G401.6 (cell line): Measurements from ENCODE around the gene TMBIM4.
"Not testable (repeated sequence)": the region's sequence is repeated elsewhere in the genome, so short reads cannot be mapped to it uniquely, and the experiment has no call there.

Experiments
- FAIRE-seq: peaks from 2 replicates; lab custom pipeline; 2012; peaks lifted over from hg19 to GRCh38; lab: Jason Lieb, UNC

TMBIM4 gene

DNA sequence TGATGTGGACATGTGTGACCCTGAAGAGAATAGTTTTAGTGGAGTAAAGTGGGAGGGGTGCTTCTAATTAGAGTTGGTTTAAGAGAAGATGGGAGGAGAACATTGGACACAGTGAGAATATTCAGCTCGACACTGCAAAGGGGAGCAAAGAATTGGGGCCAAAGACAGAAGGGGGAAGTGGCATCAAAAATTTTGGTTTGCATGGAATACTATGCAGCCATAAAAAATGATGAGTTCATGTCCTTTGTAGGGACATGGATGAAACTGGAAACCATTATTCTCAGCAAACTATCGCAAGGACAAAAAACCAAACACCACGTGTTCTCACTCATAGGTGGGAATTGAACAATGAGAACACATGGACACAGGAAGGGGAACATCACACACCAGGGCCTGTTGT is 15.0 kb upstream of the TMBIM4 start:
- FAIRE-seq: not testable (repeated sequence)

DNA sequence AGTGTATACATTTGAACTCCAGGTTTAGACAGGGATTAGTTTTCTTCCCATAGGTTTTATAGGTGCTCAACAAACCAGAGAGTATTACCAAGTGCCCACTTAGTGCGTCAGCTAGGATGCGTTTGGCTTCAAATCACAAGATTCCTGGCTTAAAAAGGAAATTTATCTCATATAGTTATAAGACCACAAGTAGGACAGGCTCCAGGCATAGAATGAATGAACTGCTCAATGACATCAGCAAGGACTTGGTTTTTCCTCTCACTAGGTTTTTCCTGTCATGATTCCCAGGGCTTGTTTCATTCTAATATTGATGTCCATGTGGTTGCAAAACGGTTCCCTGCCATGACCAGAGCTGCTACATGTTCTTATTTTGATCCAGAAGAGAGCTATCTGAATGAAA is 13.2 kb upstream of the TMBIM4 start:
- no peak for FAIRE-seq

- peak; percentile 50 for FAIRE-seq
These were observed 6.5 kb upstream of the TMBIM4 start for GRCh38 chr12:66176105-66176900.

- FAIRE-seq: not testable (repeated sequence)
These were observed 4.9 kb upstream of the TMBIM4 start for GRCh38 chr12:66174391-66175325.

DNA sequence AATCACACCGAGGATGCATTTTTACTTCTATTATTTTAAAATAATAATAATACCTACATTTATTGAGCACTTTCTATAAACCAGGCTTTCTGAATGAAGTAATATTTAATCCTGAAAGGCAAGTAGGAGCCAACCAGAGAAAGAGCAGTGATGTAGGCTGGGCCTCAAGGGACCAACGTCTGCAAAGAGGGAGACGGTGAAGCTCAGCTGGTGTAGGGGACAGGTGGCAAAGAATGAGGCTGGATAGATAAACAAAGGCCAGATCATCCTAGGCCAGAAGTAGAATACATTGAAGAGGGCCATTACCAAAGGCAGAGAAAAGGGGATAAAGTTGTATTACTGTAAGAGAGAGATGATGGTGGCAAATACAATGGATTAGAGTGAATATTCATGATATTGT is 810 bp upstream of the TMBIM4 start:
- FAIRE-seq: no peak

DNA sequence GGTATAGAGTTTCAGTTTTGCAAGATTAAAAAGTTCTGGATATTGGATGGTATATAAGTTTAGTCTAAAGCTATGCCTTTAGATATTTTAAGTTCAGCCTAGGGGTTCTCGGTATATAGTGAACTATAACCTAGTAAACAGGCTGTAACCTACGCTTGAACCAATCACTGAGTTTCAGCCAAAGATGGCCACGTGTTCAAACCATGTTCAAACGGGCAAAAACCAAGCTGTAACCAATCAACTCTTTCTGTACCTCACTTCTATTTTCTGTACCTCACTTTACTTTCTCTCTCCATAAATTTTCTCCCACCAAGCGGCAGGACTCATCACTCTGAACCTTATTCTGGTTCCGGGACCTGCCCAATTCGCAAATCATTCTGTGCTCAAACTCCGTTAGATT is 1.4 kb downstream of the TMBIM4 start:
- no peak for FAIRE-seq

GRCh38 chr12:66166561-66166960 is 3.2 kb downstream of the TMBIM4 start:
- no peak for FAIRE-seq

- no peak for FAIRE-seq
These were observed 4.7 kb downstream of the TMBIM4 start for GRCh38 chr12:66165141-66165540.

DNA sequence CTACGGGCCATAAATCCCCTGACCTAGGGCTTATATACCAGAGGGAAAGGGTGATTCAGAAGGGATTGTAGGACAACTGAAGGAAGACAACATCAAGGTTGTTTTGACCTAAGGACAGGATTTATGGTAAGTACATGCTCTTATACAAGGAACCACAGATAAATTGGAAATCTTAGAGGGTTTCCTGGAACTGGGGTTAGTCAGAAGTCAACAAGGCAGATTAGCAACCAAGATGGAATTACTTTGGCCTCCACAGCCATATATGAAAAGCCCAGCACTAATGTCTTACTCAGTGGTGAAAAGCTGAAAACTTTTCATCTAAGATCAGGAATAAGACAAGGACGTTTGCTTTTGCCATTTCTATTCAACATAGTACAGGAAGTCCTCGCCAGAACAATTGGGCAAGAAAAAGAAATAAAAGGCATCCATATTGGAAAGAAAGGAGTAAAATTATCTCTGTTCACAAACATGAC is 5.4 kb downstream of the TMBIM4 start:
- no peak for FAIRE-seq

- no peak for FAIRE-seq
These were observed 6.5 kb downstream of the TMBIM4 start for GRCh38 chr12:66163289-66163688.

DNA sequence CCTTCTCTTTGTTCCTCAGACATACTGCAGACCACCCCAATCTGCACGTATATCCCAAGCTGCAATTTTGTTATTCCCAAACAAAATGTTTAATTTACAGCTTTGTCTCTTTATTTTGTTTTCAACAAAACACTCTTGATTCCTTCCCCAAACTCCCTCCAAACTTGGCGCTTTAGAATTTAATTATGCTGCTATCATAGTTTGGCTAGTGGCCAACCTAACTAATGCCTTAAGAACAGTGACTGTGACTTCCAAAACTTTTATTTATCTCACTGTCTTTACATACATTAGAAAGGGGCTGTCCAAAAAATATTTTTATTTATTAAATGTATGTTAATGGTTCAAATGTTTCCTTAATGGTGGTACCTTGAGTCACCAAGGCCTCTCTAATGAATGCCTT is 7.1 kb downstream of the TMBIM4 start:
- FAIRE-seq: no peak

- no peak for FAIRE-seq
These were observed 9.1 kb downstream of the TMBIM4 start for GRCh38 chr12:66160704-66161103.

DNA sequence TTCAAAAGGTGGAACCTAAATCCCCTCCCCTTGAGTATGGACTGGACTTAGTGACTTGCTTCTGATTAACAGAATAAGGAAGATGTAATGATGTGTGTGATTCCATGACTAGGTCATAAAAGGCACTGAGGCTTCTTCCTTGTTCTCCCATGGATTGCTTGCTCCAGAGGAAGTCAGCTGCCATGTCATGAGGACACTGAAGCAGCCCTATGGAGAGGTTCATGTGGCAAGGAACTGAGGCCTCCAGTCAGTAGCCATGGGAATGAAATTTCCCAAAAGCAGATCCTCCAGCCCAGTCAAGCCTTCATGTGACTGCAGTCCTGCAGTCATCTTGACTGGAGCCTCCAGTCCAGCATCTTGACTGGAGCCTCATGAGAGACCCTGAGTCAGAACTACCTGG is 10.7 kb downstream of the TMBIM4 start:
- FAIRE-seq: no peak

DNA sequence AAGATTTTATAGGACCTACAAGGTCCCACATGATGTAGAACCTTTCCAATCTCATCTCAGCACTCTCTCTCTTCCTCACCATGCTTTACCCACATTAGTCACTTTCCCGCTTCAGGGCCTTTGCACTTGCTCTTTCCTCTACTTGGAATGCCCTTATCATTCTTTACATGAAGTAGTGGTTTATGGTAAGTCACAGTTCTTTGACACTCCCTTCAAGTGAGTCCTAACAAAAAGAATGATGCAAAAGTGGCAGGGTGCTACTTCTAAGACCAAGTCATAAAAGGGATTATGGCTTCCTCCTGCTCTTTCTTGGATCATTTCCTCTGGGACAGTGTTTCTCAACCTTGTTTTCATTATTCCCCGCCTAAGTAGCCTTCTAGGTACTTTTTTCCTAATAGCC is 13.1 kb downstream of the TMBIM4 start:
- no peak for FAIRE-seq

DNA sequence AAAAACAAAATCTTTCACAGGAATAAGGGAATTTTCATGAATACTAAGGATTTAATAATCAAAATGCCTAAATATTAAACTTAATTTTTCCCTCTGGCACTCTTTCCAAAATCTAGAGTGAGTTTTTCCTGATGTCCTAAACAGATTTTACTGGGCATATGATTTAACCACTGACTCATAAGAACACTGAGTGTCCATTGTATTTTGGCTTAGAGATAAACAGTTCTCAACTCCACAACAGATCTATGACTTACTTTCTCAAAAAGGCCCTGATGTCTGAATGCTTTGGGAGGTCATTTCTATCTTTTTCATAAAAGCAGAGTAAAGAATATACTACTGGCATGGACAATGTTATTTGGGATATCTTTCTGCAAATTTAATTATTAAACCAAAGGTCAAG is 15.0 kb downstream of the TMBIM4 start:
- no peak for FAIRE-seq

DNA sequence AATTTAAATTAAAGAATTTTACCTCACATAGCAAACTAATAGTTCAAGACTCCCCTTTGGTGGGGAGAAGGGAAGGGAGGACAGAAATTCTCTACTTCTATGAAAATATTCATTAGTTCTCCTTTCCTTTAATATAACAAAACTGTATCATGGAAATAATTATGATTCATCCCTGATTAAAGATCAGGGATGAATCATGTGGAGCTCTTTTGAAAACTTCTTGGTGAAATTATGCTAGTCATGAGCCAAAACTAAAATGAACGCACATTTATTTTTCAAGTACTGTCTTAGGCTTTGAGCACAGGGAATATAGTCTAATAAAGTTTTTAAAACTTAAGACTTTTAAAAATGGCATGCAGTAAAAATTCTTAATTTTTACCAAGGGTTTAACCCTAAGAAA is 17.1 kb downstream of the TMBIM4 start:
- peak; percentile 30 for FAIRE-seq

GRCh38 chr12:66149702-66150398 is 19.9 kb downstream of the TMBIM4 start:
- FAIRE-seq: no peak

DNA sequence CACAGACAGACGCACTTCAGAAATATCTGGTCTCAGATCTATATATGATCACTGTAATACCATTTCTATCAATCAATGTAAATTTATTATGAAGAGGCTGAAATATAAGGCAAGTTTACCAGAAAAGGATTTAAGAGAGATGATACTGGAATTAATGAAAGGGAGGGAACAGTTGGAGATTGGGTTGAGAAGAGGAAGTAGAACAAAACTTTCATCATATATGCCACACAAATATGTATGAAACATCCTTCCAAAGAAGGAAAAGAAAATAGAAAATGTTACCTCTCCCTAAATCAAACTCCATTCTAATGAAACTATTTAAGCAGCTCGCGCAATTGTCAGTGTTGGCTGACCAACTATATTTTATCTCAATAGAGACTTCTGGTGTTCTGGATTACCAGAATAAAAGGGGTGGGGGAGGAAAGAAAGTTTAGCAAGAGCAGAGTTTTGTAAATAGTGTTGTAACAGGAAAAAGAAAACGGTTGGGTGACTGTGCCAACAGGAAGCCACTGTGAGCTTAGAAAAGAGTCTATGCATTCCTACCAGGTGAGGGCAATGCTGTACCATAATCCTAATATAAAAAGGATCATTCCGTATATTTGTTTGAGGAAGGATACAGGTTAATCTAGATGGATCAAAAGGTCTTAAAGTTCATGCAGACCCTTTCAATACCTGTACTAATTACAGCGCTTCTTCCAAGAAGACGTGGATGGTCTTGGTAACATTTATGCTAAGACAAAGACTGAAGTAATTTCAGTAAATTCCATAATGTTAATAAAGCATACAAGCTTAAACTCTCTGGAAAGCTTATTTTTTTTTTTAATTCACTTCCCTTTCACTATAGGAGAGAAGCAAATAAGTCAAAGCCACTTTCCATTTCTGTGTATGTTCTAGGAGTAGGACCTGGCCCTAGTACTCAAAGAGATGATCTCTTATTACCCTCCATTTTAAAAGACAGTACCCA is 24.7 kb downstream of the TMBIM4 start:
- FAIRE-seq: peak; percentile 68

GRCh38 chr12:66143868-66144267 is 25.9 kb downstream of the TMBIM4 start:
- no peak for FAIRE-seq

- no peak for FAIRE-seq
These were observed 27.0 kb downstream of the TMBIM4 start for GRCh38 chr12:66142826-66143225.

- FAIRE-seq: no peak
These were observed 28.5 kb downstream of the TMBIM4 start for GRCh38 chr12:66141299-66141698.
